ELF-1 (cell line): ENCODE data around the gene CDKL4.
"Not testable (repeated sequence)": the region's sequence is repeated elsewhere in the genome, so short reads cannot be mapped to it uniquely, and the experiment has no call there.

Experiments
- DNase-seq: peaks from one replicate; pipeline ENCODE4 v3.0.0-alpha.2; 2016; ENCODE audit warnings: low read depth, low spot score

CDKL4 gene

GRCh38 chr2:39232141-39232540 lies 11.6 kb downstream of the CDKL4 start:
- DNase-seq, result no peak

- DNase-seq, result no peak
Observed at GRCh38 chr2:39228413-39229209, 15.2 kb downstream of the CDKL4 start.

GRCh38 chr2:39227628-39228412 lies 15.9 kb downstream of the CDKL4 start:
- DNase-seq, result peak; percentile 51

- no peak for DNase-seq
Observed at GRCh38 chr2:39225567-39225966, 18.2 kb downstream of the CDKL4 start.

GRCh38 chr2:39223909-39224308 lies 19.9 kb downstream of the CDKL4 start:
- DNase-seq, result no peak

- DNase-seq, result no peak
Observed at GRCh38 chr2:39221459-39221858, 22.3 kb downstream of the CDKL4 start.

GRCh38 chr2:39220136-39220535 lies 23.6 kb downstream of the CDKL4 start:
- DNase-seq, result no peak

GRCh38 chr2:39218391-39218790 lies 25.4 kb downstream of the CDKL4 start:
- no peak for DNase-seq

- DNase-seq, result no peak
Observed at GRCh38 chr2:39217192-39217550, 26.6 kb downstream of the CDKL4 start.

- DNase-seq, result no peak
Observed at GRCh38 chr2:39216346-39217191, 27.2 kb downstream of the CDKL4 start.

GRCh38 chr2:39215545-39215944 lies 28.2 kb downstream of the CDKL4 start:
- no peak for DNase-seq

GRCh38 chr2:39213015-39213414 lies 30.8 kb downstream of the CDKL4 start:
- DNase-seq, result no peak

GRCh38 chr2:39210846-39211245 lies 32.9 kb downstream of the CDKL4 start:
- DNase-seq, result no peak

GRCh38 chr2:39203382-39203781 lies 40.4 kb downstream of the CDKL4 start:
- no peak for DNase-seq

- DNase-seq, result no peak
Observed at GRCh38 chr2:39202639-39203369, 41.0 kb downstream of the CDKL4 start.

- DNase-seq, result not testable (repeated sequence)
Observed at GRCh38 chr2:39197003-39197402, 46.8 kb downstream of the CDKL4 start.

GRCh38 chr2:39194686-39195085 lies 49.1 kb downstream of the CDKL4 start:
- DNase-seq, result no peak

GRCh38 chr2:39188960-39189494 lies 54.7 kb downstream of the CDKL4 start:
- DNase-seq, result no peak

- no peak for DNase-seq
Observed at GRCh38 chr2:39183673-39184072, 60.1 kb downstream of the CDKL4 start.

GRCh38 chr2:39181297-39181696 lies 62.5 kb downstream of the CDKL4 start:
- DNase-seq, result no peak
